SW 1271 (cell line): ENCODE results near the gene PDE1C.
A peak's percentile ranks its signal among the peaks of the same experiment; 100 is the strongest.

Experiments used
- DNase-seq, 2 experiments: peaks; one replicate each; lab custom pipeline; 2025; lab: John Stamatoyannopoulos, UW

Gene PDE1C

GRCh38 chr7:32074787-32075585 lies 4.8 kb upstream of the PDE1C start:
- no peak for DNase-seq

DNA sequence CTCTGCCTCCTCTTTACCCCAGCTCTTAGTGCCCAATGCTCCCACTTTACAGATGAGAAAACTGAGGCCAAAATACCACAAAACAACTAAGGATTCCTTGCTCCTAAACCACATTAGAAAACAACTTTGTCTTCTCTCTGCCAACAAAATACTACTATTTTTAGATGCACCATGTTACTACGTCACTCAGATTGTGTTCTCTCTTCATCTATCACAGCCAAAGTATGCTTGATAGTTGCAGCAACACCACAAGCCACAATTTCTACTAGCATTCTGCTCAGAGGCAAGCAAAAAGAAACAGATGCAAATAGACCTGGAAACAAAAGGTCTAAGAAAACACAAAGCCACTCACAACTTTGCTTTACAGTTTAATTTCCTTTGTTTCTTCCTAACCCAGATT lies 3.3 kb upstream of the PDE1C start:
- DNase-seq = no peak

DNA sequence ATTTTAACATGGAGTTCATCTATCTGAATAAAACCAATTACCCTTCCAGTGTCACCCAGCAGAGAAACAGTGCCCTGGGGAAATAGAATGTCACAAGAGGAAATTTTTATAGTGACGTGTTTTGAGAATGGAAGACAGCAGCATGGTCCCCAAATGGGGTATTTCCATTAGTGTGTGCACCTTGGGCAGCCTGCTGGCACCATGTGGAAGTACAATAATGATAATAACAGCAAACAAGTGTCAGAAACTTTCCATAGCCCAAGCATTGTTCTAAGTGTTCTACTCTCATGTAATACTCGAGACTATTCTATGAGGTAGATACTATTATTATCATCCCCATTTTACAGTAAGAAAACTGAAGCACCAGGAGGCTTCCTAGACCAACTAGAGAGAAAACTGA lies 2.2 kb upstream of the PDE1C start:
- no peak for DNase-seq

DNA sequence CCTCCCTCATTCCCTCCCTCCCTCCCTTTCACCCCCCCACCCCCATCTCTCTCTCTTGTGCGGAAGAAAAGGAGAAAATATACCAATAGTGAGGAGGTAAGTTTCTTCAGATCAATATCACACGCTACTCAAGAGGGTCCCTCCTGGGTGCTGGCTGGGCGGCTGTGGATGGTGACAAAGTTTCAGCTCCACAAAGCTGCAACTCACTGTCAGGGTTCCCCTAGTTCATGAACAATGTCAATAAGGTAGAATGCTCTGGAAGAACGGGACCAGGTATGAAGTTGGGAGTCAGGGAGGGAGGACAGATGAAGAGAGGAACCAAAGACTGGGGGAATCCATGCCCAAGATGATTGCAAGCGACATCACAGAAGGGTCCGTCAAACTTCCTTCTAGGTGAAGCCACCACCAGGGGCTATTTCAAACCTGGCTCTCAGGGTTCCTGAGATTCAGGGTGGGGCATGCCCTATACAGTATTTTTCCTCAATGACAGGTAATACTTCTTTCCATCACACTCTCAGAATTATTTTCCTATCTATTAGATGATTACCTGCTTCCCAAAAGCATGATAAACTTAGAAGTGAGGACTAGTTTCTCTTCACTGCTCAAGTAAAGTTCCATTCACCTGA lies 1.4 kb upstream of the PDE1C start:
- no peak for DNase-seq

- DNase-seq = no peak
Observed at GRCh38 chr7:32070051-32070405, 179 bp downstream of the PDE1C start.

- DNase-seq = no peak
Observed at GRCh38 chr7:32069116-32069650, 1.0 kb downstream of the PDE1C start.

DNA sequence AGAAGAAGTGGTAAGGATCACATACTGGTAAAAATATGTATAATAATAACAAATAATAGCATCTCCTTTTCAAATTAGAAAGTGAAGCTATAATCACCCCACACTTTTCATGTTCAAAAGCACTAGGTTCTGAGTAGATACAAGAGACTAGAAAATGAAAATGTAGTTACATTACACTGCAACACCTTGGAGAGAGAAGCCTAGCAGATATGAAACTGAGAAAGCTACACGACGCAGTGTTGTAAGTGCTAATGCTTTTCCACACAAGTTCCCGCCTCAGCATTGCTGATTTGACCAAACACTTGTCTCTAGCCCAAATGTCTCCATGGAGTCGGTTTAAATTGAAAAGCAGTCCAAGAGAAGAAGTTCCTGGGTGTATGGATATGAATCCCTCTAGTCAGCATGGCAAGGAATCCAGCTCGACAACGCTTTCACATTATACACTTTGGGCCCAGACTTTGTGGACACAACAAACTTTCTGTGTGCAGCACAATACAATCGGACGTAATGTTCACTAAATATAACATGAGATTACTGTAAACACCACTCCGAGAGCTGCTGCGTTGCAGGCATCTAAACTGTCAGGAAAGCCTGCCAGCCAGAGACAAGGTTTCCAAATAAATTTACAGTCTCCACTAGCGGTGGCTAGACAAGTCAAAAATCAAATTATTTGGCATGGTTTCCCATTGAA lies 1.7 kb downstream of the PDE1C start:
- no peak for DNase-seq

GRCh38 chr7:32066441-32066840 lies 3.8 kb downstream of the PDE1C start:
- no peak for DNase-seq

- no peak for DNase-seq
Observed at GRCh38 chr7:32063614-32064013, 6.6 kb downstream of the PDE1C start.

GRCh38 chr7:32062150-32062549 lies 8.1 kb downstream of the PDE1C start:
- peak in 1 of 2 experiments; percentile 22 for DNase-seq

GRCh38 chr7:32061346-32061745 lies 8.9 kb downstream of the PDE1C start:
- DNase-seq = no peak

GRCh38 chr7:32059289-32060011 lies 10.8 kb downstream of the PDE1C start:
- DNase-seq = no peak

- no peak for DNase-seq
Observed at GRCh38 chr7:32058002-32058401, 12.2 kb downstream of the PDE1C start.

DNA sequence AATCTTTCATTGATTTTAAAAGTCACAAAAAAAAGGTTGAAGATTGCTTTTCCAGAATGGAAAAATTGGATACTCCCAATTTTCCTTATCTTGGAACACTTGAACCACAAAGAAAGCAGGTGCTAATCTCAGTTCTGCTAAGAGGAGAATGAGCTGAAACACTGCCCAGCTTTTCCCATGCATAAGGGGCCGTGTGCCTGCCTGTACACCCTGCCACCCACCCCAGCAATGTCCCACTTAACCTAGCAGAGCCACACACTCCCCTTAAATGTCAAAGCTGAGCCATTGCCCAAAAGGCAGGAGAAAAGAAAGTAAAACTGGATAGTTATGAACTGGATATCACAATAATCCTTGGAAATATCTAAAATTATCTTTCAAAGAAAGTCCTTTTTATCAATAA lies 13.4 kb downstream of the PDE1C start:
- no peak for DNase-seq

DNA sequence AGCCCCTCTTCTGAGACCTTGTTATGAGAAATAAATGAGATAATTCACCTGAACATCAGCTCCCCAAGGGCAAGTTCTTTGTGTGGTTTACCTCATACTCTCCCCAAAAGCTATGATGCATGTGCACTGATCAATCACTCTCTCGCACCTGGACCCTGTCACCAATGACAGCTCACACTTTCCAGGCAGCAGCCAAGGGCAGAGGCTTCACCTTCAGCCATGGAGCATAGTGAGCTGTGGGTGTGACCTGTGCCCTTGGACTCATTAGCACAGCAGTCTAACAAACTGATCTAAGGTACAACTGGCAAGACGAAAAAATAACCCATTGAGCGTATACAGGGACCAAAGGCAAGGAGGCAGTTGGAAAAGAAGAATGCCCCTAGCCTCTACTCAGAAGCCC lies 17.0 kb downstream of the PDE1C start:
- no peak for DNase-seq

DNA sequence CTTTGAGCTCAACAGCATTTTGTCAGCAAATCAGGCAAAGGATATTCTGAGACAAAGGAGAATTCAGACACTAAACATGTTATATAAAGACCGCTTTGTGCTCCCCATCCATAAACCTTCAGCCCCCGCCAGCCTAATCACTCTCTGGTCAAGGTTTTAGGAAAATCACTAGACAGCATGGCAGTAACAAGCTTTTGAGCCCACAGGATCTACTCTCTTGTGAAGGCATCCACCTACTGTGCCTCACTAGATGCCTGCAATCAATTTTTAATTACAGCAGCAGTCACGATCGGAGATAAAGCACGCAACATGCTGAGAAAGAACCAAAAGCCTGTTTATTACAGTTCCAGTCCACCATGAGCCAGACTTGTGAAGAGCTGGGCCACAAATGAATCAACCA lies 19.1 kb downstream of the PDE1C start:
- DNase-seq = no peak

- DNase-seq = no peak
Observed at GRCh38 chr7:32049599-32049998, 20.6 kb downstream of the PDE1C start.

- no peak for DNase-seq
Observed at GRCh38 chr7:32048970-32049491, 21.2 kb downstream of the PDE1C start.

DNA sequence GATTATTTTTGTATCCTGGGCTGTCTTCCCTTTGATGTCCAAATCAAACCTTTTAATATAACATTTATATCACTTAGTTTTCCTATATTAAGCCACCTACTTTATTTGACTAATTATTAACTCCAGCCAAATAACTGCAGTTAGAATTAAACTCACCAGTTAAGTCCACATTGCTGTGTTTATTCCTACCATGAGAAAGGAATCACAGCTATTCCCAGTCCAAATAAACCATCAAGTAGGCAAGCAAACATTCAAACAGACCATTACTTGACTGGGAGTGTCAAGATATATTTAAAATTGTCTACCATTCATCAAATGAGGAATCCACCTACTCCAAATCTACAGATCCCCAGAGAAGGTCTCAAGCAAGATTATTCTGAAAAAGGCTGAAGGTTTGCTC lies 22.4 kb downstream of the PDE1C start:
- DNase-seq = no peak

GRCh38 chr7:32047075-32047474 lies 23.1 kb downstream of the PDE1C start:
- no peak for DNase-seq

DNA sequence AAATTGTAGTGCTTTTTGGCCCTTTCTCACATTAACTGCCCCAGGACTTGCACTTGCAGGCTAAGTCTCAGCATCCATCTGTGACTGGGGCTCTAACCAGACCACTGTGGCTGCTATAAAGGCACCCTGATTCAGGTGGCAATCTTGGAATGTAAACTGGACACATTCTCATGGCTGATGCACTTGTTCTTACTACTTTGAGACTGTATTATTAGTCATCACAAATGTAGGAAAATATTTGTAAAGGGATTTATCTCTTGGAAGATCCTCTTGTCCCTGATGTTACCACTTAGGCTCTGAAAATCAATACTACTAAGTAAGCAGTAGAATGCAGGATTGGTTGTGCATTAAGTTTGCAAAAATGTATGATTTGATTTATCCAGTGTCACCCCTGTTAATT lies 25.0 kb downstream of the PDE1C start:
- DNase-seq = no peak

DNA sequence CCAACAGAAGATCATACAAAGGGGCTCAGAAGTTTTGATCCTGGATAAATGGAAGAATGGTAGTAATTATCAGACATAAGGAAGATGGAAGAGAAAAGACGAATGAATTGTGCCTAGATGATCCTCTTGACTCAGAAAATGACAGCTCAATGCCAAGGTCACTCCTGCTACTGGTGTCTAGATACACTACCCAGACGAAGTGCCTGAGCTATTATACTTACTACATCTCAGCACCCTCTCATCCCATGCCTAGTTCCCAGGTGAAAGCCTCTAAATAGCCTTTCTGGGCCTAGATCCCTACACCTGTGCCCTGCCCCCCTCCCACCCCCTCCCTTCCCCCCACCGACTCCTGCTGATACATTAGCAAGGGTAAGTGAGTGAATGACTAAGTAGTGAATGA lies 25.5 kb downstream of the PDE1C start:
- no peak for DNase-seq
